GM12872 (cell line): Measurements from ENCODE around the gene AGBL5.

ENCODE experiments used
- TF ChIP-seq, protein P1 (sequence below): IDR thresholded peaks from 3 replicates; pipeline ENCODE4 v1.5.1; 2011; ENCODE audit warnings: low read depth, mild to moderate bottlenecking, low read length, moderate library complexity; ENCODE audit not compliant: insufficient read depth

The AGBL5 gene

DNA sequence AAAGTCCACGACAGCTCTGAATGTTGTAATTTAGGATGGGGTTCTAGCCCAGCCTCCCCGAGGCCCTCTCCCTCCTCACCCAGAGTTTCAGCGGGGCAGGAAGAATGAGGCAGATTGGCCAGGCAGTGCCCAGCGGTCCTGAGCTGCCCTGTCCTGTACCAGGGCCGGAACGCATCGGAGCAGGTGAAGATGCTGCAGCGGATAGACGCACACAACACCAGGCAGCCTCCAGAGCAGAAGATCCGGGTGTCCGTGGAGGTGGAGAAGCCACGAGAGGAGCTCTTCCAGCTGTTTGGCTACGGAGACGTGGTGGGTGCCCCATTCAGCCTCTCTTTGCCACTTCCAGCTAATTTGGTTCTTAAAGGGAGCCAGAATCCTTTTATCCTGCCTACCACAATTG, 45.9 kb downstream of the AGBL5 start:
- TF ChIP-seq, protein P1, sequence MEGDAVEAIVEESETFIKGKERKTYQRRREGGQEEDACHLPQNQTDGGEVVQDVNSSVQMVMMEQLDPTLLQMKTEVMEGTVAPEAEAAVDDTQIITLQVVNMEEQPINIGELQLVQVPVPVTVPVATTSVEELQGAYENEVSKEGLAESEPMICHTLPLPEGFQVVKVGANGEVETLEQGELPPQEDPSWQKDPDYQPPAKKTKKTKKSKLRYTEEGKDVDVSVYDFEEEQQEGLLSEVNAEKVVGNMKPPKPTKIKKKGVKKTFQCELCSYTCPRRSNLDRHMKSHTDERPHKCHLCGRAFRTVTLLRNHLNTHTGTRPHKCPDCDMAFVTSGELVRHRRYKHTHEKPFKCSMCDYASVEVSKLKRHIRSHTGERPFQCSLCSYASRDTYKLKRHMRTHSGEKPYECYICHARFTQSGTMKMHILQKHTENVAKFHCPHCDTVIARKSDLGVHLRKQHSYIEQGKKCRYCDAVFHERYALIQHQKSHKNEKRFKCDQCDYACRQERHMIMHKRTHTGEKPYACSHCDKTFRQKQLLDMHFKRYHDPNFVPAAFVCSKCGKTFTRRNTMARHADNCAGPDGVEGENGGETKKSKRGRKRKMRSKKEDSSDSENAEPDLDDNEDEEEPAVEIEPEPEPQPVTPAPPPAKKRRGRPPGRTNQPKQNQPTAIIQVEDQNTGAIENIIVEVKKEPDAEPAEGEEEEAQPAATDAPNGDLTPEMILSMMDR = no peak

DNA sequence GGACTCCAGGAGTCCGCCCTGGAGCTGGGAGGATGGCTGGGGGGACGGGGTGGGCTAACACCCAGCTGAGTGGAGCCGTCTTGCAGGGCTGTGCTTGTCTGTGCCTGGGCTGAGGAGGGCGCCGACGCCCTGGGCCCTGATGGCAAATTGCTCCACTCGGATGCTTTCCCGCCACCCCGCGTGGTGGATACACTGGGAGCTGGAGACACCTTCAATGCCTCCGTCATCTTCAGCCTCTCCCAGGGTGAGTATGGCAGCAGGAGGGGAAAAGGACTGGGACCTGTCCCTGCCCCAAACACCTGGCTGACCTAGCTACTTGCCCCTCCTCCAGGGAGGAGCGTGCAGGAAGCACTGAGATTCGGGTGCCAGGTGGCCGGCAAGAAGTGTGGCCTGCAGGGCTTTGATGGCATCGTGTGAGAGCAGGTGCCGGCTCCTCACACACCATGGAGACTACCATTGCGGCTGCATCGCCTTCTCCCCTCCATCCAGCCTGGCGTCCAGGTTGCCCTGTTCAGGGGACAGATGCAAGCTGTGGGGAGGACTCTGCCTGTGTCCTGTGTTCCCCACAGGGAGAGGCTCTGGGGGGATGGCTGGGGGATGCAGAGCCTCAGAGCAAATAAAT, 48.0 kb downstream of the AGBL5 start:
- TF ChIP-seq, protein P1 = no peak

DNA sequence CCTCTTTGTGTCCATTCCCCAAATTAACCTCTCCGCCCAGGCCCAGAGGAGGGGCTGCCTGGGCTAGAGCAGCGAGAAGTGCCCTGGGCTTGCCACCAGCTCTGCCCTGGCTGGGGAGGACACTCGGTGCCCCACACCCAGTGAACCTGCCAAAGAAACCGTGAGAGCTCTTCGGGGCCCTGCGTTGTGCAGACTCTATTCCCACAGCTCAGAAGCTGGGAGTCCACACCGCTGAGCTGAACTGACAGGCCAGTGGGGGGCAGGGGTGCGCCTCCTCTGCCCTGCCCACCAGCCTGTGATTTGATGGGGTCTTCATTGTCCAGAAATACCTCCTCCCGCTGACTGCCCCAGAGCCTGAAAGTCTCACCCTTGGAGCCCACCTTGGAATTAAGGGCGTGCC, 48.6 kb downstream of the AGBL5 start:
- TF ChIP-seq, protein P1 = no peak

DNA sequence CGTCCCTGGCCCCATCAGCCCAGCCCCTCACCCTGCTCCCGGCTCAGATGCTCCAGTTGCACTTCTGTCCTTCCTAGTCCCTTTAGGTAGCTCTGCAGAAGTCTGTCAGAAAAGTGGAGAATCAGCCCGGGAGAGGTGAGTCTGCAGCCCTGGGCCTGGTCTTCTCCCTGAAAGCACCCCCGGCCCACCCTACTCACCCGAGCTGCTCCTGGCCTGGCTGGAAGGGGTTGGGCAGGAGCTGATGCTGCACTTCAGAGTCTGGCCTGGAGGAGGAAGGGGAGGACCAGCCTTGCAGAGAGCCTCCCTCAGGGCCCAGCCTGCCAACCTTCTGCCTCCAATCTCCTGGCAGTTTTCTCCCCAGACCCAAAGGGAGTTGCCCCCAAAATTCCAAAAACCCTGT, 50.9 kb downstream of the AGBL5 start:
- TF ChIP-seq, protein P1 = no peak

DNA sequence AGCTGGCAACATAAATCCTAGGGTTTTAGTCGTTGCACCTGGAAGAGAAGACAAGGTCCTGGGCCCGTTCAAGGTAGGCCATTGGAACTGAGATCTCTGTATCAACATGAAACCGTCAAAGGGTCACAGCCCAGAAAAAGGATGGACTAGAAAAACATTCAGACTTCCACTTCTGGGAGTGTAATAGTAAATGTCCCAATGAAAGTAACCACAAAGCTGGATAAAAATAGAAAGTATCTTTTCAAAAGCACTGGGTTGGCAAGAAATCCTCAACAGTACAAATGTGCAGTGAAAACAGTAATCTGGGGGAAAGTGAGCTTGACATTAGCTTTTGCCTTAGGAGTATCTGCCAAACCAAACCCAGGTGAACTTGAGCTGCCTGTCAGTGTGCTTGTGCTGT, 54.5 kb downstream of the AGBL5 start:
- TF ChIP-seq, protein P1 = no peak

DNA sequence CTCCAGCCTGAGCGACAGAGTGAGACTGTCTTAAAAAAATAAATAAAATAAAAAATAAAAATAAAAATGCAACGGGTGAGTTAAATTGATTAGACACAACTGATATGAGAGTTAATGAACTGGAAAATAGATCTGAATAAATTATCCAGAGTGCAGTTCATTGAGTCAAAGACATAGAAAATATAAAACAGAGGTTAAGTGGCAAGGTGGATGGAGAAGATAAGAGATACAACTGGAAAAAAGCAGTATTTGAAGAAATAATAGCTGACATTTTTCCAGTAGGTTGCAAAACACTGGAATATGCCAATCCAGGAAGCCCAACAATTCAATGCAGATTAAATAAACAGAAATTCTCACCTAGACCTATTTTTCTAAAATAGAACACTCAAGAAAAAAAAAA, 56.8 kb downstream of the AGBL5 start:
- TF ChIP-seq, protein P1 = no peak

DNA sequence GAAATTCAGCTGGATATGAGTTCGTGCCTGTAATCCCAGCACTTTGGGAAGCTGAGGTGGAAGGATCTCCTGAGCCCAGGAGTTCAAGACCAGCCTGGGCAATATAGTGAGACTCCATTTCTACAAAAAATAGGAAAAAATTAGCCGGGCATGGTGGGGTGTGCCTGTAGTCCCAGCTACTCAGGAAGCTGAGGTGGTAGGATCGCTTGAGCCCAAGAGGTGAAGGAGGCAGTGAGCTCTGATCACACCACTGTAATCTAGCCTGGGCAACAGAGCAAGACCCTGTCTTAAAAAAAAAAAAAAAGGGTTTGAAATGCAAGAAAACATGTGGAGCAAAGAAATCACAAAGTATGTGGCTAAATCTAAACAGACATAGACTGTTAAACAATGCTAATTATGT, 57.6 kb downstream of the AGBL5 start:
- TF ChIP-seq, protein P1 = no peak
